Adrenal gland (tissue), 12 donors: ENCODE data around the gene MRPL3. TPM values are rescaled to one million over a fixed set of nuclear protein-coding genes. Genes with fewer than 3 reads are reported as not detected.

Experiments
- DNase-seq, 7 donors: peaks; one replicate each; pipeline ENCODE4 v3.0.0-alpha.2; 2019 to 2020
- H3K27ac ChIP-seq, 5 donors: fragments of 200-600 bp; sonication (generic) in 4 of 5; 1 replicate in 3 of 5; 2 replicates in 2 of 5; pipeline versions ENCODE4 v1.5.1 to v1.8.0; 2016 to 2020; ENCODE audit warnings: mild to moderate bottlenecking in 1 of 5
- H3K27me3 ChIP-seq: fragments of 200-600 bp; 2 replicates; pipeline ENCODE4 v1.8.0; 2021
- H3K36me3 ChIP-seq, 2 donors: fragments of 200-600 bp; replicated peaks in 1 of 2; 1 replicate in 1 of 2; 2 replicates in 1 of 2; pipeline versions ENCODE4 v1.5.1 to v1.8.0; 2018 to 2022
- H3K4me1 ChIP-seq, 2 donors: fragments of 200-600 bp; replicated peaks in 1 of 2; 1 replicate in 1 of 2; 2 replicates in 1 of 2; pipeline versions ENCODE4 v1.5.1 to v1.8.0; 2018 to 2021
- H3K4me3 ChIP-seq, 4 donors: fragments of 200-600 bp; sonication (generic) in 3 of 4; one replicate each; pipeline ENCODE4 v1.5.1; 2016 to 2018
- H3K9me3 ChIP-seq, 3 donors: fragments of 200-600 bp; sonication (generic) in 1 of 3; replicated peaks in 1 of 3; 1 replicate in 2 of 3; 2 replicates in 1 of 3; pipeline versions ENCODE4 v1.5.1 to v1.8.0; 2016 to 2021
- POLR2A ChIP-seq, 2 donors: fragments of 450-650 bp; IDR thresholded peaks; one replicate each; pipeline ENCODE4 v1.6.1; 2017; ENCODE audit warnings: antibody characterized with exemption in 2 of 2, mild to moderate bottlenecking in 2 of 2, moderate library complexity in 1 of 2
- WGBS, 4 donors: extraction: QIAGEN DNeasy Blood & Tissue Kit in 2 of 4; methylation state at CpG; one replicate each; pipeline versions ENCODE4 v1.1.5 to v1.1.7; 2013 to 2017; 5-methylcytosine and 5-hydroxymethylcytosine counted together
- intact Hi-C, 2 donors: fragments of 100-400 bp; cut with DNase I; formaldehyde crosslinking; loops; one replicate each; pipeline versions ENCODE4 v1.14.1 to v1.15.0; 2022 to 2023
- polyA plus RNA-seq, 3 donors: library from polyadenylated mRNA; stranded (reverse); fragments of 200-250 nt in 2 of 3; fragments of 350-450 nt in 1 of 3; fragmentation: Illumina TruSeq in 1 of 3; extraction: RNeasy Lipid Tissue Mini Kit (QIAGEN cat#74804) in 1 of 3; gene quantifications; one replicate each; pipeline ENCODE4 v1.2.3, GENCODE V29; 2013 to 2014
- total RNA-seq, 9 donors: library from RNA; depleted of rRNA in 4 of 9; stranded (reverse); fragments of >200 nt in 4 of 9; fragments of 120-200 nt in 1 of 9; fragmentation: NEBNext Ultra II Directional in 1 of 9; extraction: Animal tissue kit (Norgen Biotek cat#: 25700) in 1 of 9; gene quantifications; one replicate each; pipeline versions ENCODE4 v1.1.0 to v1.2.4, GENCODE V29; 2013 to 2023
- TF ChIP-seq, protein P1 (sequence below), 6 experiments: fragments of 450-650 bp in 4 of 6; fragments of 200-600 bp in 2 of 6; sonication (generic) in 1 of 6; IDR thresholded peaks; 1 replicate in 5 of 6; 2 replicates in 1 of 6; pipeline versions ENCODE4 v1.5.1 to v1.8.0; 2016 to 2021; ENCODE audit warnings: antibody characterized with exemption in 6 of 6, mild to moderate bottlenecking in 2 of 6, moderate library complexity in 1 of 6
- donor health status: healthy with polysubstance abuse.
- donor health status: Bipolar disorder and iron deficiency.
- donor health status: DM: yes; HTN: yes; CAD: no.
- donor health status: DM: no; HTN: no; CAD: no.
- donor health status: DM: no; HTN: no; CAD: no.
- donor health status: DM: yes; HTN: yes; CAD: no.

The MRPL3 gene
- total and polyA plus RNA-seq, 12 donors = 48.4 to 195 (median 70.6) TPM

DNA sequence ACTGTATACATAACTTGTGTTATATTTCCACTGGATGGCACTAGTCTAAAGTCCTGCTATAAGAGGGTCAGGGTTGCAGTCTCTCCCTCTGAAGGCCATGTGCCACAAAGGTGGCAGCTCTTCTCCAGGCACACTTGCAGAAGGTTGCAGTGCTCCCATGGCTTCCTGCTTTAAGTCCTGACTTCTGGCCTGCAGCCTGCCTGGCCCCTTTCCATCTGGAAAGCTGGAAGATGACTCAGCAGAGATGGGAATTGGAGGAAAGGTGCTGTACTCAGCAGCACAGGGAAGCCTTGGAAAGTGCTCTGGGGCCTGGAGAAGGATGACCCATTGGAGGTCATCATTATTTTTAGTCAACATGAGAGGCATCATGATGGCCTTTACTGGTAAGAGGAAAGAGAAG, 40.9 kb upstream of the MRPL3 start:
- intact Hi-C loops = no loop called here
- Histone ChIP-seq H3K27me3 (no peaks in the 10 kb centered on the region), H3K9me3 (no peaks in the 10 kb centered on the region), H3K36me3 (no peaks in the 10 kb centered on the region), H3K27ac (peak overlapping the region in 1 of 5 donors; percentile 45), H3K4me3 (no peak overlapping the region), H3K4me1 (peaks cover 7 to 10% of the 10 kb centered on the region in 2 donors)
- DNase-seq = peak; percentile 88 to 96 (median 92)
- TF ChIP-seq, protein P1, sequence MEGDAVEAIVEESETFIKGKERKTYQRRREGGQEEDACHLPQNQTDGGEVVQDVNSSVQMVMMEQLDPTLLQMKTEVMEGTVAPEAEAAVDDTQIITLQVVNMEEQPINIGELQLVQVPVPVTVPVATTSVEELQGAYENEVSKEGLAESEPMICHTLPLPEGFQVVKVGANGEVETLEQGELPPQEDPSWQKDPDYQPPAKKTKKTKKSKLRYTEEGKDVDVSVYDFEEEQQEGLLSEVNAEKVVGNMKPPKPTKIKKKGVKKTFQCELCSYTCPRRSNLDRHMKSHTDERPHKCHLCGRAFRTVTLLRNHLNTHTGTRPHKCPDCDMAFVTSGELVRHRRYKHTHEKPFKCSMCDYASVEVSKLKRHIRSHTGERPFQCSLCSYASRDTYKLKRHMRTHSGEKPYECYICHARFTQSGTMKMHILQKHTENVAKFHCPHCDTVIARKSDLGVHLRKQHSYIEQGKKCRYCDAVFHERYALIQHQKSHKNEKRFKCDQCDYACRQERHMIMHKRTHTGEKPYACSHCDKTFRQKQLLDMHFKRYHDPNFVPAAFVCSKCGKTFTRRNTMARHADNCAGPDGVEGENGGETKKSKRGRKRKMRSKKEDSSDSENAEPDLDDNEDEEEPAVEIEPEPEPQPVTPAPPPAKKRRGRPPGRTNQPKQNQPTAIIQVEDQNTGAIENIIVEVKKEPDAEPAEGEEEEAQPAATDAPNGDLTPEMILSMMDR (IDR thresholded peaks at IDR 0.05) = peak in 2 of 6 experiments; percentile 19 to 26
- TF ChIP-seq POLR2A (IDR thresholded peaks at IDR 0.05) = no peak

DNA sequence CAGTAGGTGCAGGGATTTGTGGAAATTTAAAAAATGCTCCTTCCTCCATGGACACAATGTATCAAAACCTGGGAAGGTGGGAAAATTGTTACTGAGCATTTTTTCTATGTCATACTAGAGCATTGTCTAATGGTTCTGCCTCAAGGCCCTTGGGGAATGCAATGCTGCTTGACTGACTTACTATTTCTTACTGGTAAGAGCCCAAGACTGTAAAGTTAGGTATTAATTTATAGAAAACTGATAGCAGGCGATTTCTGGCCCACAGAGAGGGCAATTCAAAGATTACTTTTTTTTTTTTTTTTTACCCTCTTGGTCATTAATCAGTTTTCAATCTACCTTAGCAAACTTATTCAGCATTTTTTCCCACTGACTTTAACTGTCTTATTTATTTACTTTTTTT, 38.5 kb upstream of the MRPL3 start:
- H3K4me3 ChIP-seq = no peak overlapping the region
- H3K27me3 ChIP-seq = no peaks in the 10 kb centered on the region
- no peak for DNase-seq
- WGBS, 4 donors = 87 to 96% (median 90%) methylated on average over 1 of the region's 1 CpG
- intact Hi-C loops = no loop called here
- H3K9me3 ChIP-seq = no peaks in the 10 kb centered on the region
- peaks cover 7 to 10% of the 10 kb centered on the region in 2 donors for H3K4me1 ChIP-seq
- no peak overlapping the region for H3K27ac ChIP-seq
- no peaks in the 10 kb centered on the region for H3K36me3 ChIP-seq
- no peak for TF ChIP-seq POLR2A (IDR thresholded peaks at IDR 0.05)
- TF ChIP-seq, protein P1 (IDR thresholded peaks at IDR 0.05) = no peak

DNA sequence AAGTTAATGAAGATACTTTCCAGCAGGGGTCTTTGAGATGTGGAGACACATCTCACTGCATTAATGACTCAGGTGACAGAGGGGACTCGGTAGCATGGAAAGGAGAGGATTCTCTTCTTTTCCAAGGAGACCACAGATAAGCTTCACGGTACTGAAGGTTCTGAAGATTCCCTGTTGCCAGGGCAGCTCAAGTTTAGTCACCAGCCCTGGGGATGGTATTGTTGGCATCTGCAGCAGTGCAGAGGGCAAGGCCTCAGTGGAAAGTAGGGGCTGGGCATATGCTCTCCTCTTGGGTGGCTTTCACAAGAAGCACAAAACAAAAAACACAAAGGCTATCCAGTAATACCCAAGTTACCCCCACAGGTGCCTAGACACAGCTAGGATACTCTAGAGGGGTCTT, 38.0 kb upstream of the MRPL3 start:
- Histone ChIP-seq H3K9me3 (no peaks in the 10 kb centered on the region), H3K36me3 (no peaks in the 10 kb centered on the region), H3K27ac (no peak overlapping the region), H3K4me3 (no peak overlapping the region), H3K27me3 (no peaks in the 10 kb centered on the region), H3K4me1 (peaks cover 7 to 10% of the 10 kb centered on the region in 2 donors)
- TF ChIP-seq, protein P1 (IDR thresholded peaks at IDR 0.05) = no peak
- no peak for TF ChIP-seq POLR2A (IDR thresholded peaks at IDR 0.05)
- intact Hi-C loops = no loop called here
- DNase-seq = no peak
- WGBS, 4 donors = 71 to 100% (median 76%) methylated on average over 2 of the region's 2 CpGs

DNA sequence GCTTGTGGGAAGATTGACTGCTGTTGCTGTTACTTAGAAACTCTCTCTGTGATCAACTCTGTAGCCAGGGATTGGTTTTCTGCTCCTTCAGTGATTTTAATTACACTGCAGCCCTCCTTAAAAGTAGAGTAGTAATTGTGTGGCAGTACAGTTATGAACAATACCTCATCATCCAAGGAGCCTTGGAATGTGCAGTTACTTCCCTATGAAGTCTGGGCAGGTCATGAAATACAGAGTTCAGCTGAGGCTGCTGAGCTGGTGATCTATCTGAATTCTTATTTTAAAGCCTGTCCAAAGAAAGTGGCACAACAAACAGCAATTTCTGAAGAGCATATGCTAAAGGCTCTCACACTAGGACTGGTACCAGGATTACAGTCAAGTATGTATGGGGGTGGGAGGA, 37.4 kb upstream of the MRPL3 start:
- Histone ChIP-seq H3K9me3 (no peaks in the 10 kb centered on the region), H3K36me3 (no peaks in the 10 kb centered on the region), H3K4me3 (no peak overlapping the region), H3K4me1 (peaks cover 7 to 10% of the 10 kb centered on the region in 2 donors), H3K27me3 (no peaks in the 10 kb centered on the region), H3K27ac (no peak overlapping the region)
- intact Hi-C loops = no loop called here
- no peak for TF ChIP-seq POLR2A (IDR thresholded peaks at IDR 0.05)
- TF ChIP-seq, protein P1 (IDR thresholded peaks at IDR 0.05) = no peak
- DNase-seq = no peak
